ENCODE data around the gene CD300LD.
"Not testable (repeated sequence)": the region's sequence is repeated elsewhere in the genome, so short reads cannot be mapped to it uniquely, and the experiment has no call there.

The CD300LD gene

GRCh38 chr17:74605361-74605760 is 13.3 kb upstream of the CD300LD start:
- DNase-seq: no peak

GRCh38 chr17:74604761-74605160 is 12.7 kb upstream of the CD300LD start:
- peak; percentile 58 for DNase-seq

GRCh38 chr17:74604200-74604599 is 12.1 kb upstream of the CD300LD start:
- DNase-seq: no peak

- DNase-seq: no peak
These were observed 11.7 kb upstream of the CD300LD start for GRCh38 chr17:74603746-74604145.

- DNase-seq: no peak
These were observed 11.1 kb upstream of the CD300LD start for GRCh38 chr17:74603037-74603635.

- peak; percentile 53 for DNase-seq
These were observed 10.0 kb upstream of the CD300LD start for GRCh38 chr17:74601944-74602572.

GRCh38 chr17:74599448-74599939 is 7.4 kb upstream of the CD300LD start:
- peak; percentile 20 for DNase-seq

- DNase-seq: no peak
These were observed 6.9 kb upstream of the CD300LD start for GRCh38 chr17:74599023-74599399.

- no peak for DNase-seq
These were observed 6.4 kb upstream of the CD300LD start for GRCh38 chr17:74598346-74599022.

- no peak for DNase-seq
These were observed 5.1 kb upstream of the CD300LD start for GRCh38 chr17:74597069-74597790.

- no peak for DNase-seq
These were observed 3.1 kb upstream of the CD300LD start for GRCh38 chr17:74595037-74595750.

- no peak for DNase-seq
These were observed 580 bp downstream of the CD300LD start for GRCh38 chr17:74591503-74591902.

- DNase-seq: no peak
These were observed 6.4 kb downstream of the CD300LD start for GRCh38 chr17:74585711-74586110.

GRCh38 chr17:74584292-74585060 is 7.6 kb downstream of the CD300LD start:
- no peak for DNase-seq

GRCh38 chr17:74582633-74583032 is 9.4 kb downstream of the CD300LD start:
- DNase-seq: no peak

- DNase-seq: no peak
These were observed 12.2 kb downstream of the CD300LD start for GRCh38 chr17:74579900-74580299.

- DNase-seq: no peak
These were observed 13.1 kb downstream of the CD300LD start for GRCh38 chr17:74578979-74579378.

- no peak for DNase-seq
These were observed 17.5 kb downstream of the CD300LD start for GRCh38 chr17:74574489-74575142.

GRCh38 chr17:74573635-74574034 is 18.4 kb downstream of the CD300LD start:
- not testable (repeated sequence) for DNase-seq

GRCh38 chr17:74573169-74573568 is 18.9 kb downstream of the CD300LD start:
- no peak for DNase-seq

GRCh38 chr17:74571621-74572270 is 20.3 kb downstream of the CD300LD start:
- DNase-seq: no peak

Data from NCI-H82 (cell line).